HG03039 (cell line): Measurements from ENCODE around the gene STK24.
"Not testable (repeated sequence)": the region's sequence is repeated elsewhere in the genome, so short reads cannot be mapped to it uniquely, and the experiment has no call there.

Experiments
- ATAC-seq: cut with Tn5 transposase; IDR thresholded peaks from one replicate; pipeline ENCODE4 v1.9.1; 2021; ENCODE audit warnings: mild to moderate bottlenecking, moderate library complexity; ENCODE audit not compliant: unreplicated experiment

The STK24 gene

GRCh38 chr13:98584668-98585397 is 7.9 kb upstream of the STK24 start:
- no peak for ATAC-seq

GRCh38 chr13:98582947-98583346 is 6.0 kb upstream of the STK24 start:
- ATAC-seq, result no peak

GRCh38 chr13:98581971-98582702 is 5.2 kb upstream of the STK24 start:
- no peak for ATAC-seq

GRCh38 chr13:98581381-98581780 is 4.5 kb upstream of the STK24 start:
- ATAC-seq, result no peak

- no peak for ATAC-seq
Observed at GRCh38 chr13:98580420-98580819, 3.5 kb upstream of the STK24 start.

GRCh38 chr13:98577836-98578285 is 954 bp upstream of the STK24 start:
- no peak for ATAC-seq

GRCh38 chr13:98576200-98576945 is 534 bp downstream of the STK24 start:
- ATAC-seq, result peak; percentile 27

- no peak for ATAC-seq
Observed at GRCh38 chr13:98575904-98576199, 1.1 kb downstream of the STK24 start.

GRCh38 chr13:98575009-98575903 is 1.7 kb downstream of the STK24 start:
- ATAC-seq, result no peak

GRCh38 chr13:98571955-98572662 is 4.8 kb downstream of the STK24 start:
- no peak for ATAC-seq

- peak; percentile 78 for ATAC-seq
Observed at GRCh38 chr13:98570929-98571372, 6.0 kb downstream of the STK24 start.

GRCh38 chr13:98569494-98570367 is 7.2 kb downstream of the STK24 start:
- not testable (repeated sequence) for ATAC-seq

GRCh38 chr13:98568918-98569317 is 8.0 kb downstream of the STK24 start:
- no peak for ATAC-seq

- ATAC-seq, result no peak
Observed at GRCh38 chr13:98567140-98567539, 9.8 kb downstream of the STK24 start.

- no peak for ATAC-seq
Observed at GRCh38 chr13:98565726-98566565, 11.0 kb downstream of the STK24 start.

- no peak for ATAC-seq
Observed at GRCh38 chr13:98564204-98564603, 12.7 kb downstream of the STK24 start.

- ATAC-seq, result no peak
Observed at GRCh38 chr13:98563071-98563470, 13.8 kb downstream of the STK24 start.

- no peak for ATAC-seq
Observed at GRCh38 chr13:98559169-98559568, 17.7 kb downstream of the STK24 start.
